A673 (cell line): ENCODE measurements around the gene MICAL3. TPM values are rescaled to one million over a fixed set of nuclear protein-coding genes. Genes with fewer than 3 reads are reported as not detected.

Source experiments
- BruUV-seq: library from RNA; stranded (reverse); fragments of 400-500 nt; replicated peaks from 2 replicates; lab custom pipeline; 2021; lab: Mats Ljungman, UMichigan
- CTCF ChIA-PET: fragments of 300-600 bp; sonication (Branson Sonifier 250); formaldehyde crosslinking; loops from one replicate; lab custom pipeline; 2022; ENCODE audit warnings: antibody characterized with exemption; lab: Charles Lee
- POLR2A ChIA-PET: fragments of 300-600 bp; sonication (Branson Sonifier 250); formaldehyde crosslinking; loops from one replicate; lab custom pipeline; 2022; ENCODE audit warnings: antibody characterized with exemption; ENCODE audit not compliant: low non-redundant PET; lab: Charles Lee
- DNase-seq: peaks from one replicate; pipeline ENCODE4 v3.0.0-alpha.2; 2015; ENCODE audit warnings: low spot score
- H3K27ac ChIP-seq: fragments of 200-600 bp; sonication (generic); 2 replicates; pipeline ENCODE4 v1.5.1; 2016; ENCODE audit warnings: mixed run types, low read depth, mild to moderate bottlenecking, mixed read lengths, antibody characterized with exemption, low read length; ENCODE audit not compliant: poor library complexity, severe bottlenecking
- H3K27me3 ChIP-seq: fragments of 200-600 bp; sonication (generic); replicated peaks from 2 replicates; pipeline ENCODE4 v1.6.1; 2017; ENCODE audit warnings: mixed run types, low read depth, mild to moderate bottlenecking, mixed read lengths, antibody characterized with exemption, low read length; ENCODE audit not compliant: insufficient read depth, poor library complexity
- H3K36me3 ChIP-seq: fragments of 200-600 bp; sonication (generic); 2 replicates; pipeline ENCODE4 v1.6.1; 2016; ENCODE audit warnings: mixed run types, mild to moderate bottlenecking, mixed read lengths, antibody characterized with exemption, low read length; ENCODE audit not compliant: insufficient read depth, poor library complexity, severe bottlenecking
- H3K4me1 ChIP-seq: fragments of 200-600 bp; sonication (generic); 2 replicates; pipeline ENCODE4 v1.6.1; 2017; ENCODE audit warnings: mixed run types, mild to moderate bottlenecking, mixed read lengths, antibody characterized with exemption, low read length; ENCODE audit not compliant: insufficient read depth, poor library complexity, severe bottlenecking
- H3K4me3 ChIP-seq: fragments of 200-600 bp; sonication (generic); 2 replicates; pipeline ENCODE4 v1.5.1; 2016; ENCODE audit warnings: low read depth, mixed run types, mild to moderate bottlenecking, mixed read lengths, low read length; ENCODE audit not compliant: poor library complexity, severe bottlenecking
- H3K9me3 ChIP-seq: fragments of 200-600 bp; sonication (generic); 2 replicates; pipeline ENCODE4 v1.6.1; 2016; ENCODE audit warnings: mixed run types, low read depth, mild to moderate bottlenecking, mixed read lengths, antibody characterized with exemption, low read length; ENCODE audit not compliant: poor library complexity, severe bottlenecking
- CTCF ChIP-seq: fragments of 300-800, 200-600 bp; sonication (generic); conservative IDR thresholded peaks from 2 replicates; pipeline ENCODE4 v1.5.1; 2017; ENCODE audit warnings: low read depth, mild to moderate bottlenecking, antibody characterized with exemption, low read length, moderate library complexity, mixed read lengths
- EZH2 ChIP-seq: fragments of 200-600 bp; sonication (generic); IDR thresholded peaks from 2 replicates; pipeline ENCODE4 v1.6.1; 2017; ENCODE audit warnings: borderline replicate concordance, low read depth, mild to moderate bottlenecking, mixed read lengths, antibody characterized with exemption, low read length; ENCODE audit not compliant: poor library complexity, severe bottlenecking
- intact Hi-C: fragments of 100-400 bp; cut with micrococcal nuclease; formaldehyde crosslinking; loops from one replicate; pipeline ENCODE4 v1.10.0; 2022; ENCODE audit not compliant: unreplicated experiment
- total RNA-seq: library from RNA; stranded (reverse); gene quantifications from 2 replicates; pipeline ENCODE4 v1.2.3, GENCODE V29; 2021

MICAL3 gene
- total RNA-seq, 1 experiment from 2014 or later = 63.6 TPM

- no peak for DNase-seq
- no peaks in the 10 kb centered on the region for H3K27me3 ChIP-seq
- H3K4me3 ChIP-seq = no peak overlapping the region
- intact Hi-C loops = no loop called here
- TF ChIP-seq EZH2 (no peak), CTCF (no peak)
- H3K36me3 ChIP-seq = no peaks in the 10 kb centered on the region
- ChIA-PET CTCF (no interaction called here), POLR2A (no interaction called here)
- no peaks in the 10 kb centered on the region for H3K4me1 ChIP-seq
- no peak overlapping the region for H3K27ac ChIP-seq
- BruUV-seq = no TSS peak
- H3K9me3 ChIP-seq = no peaks in the 10 kb centered on the region
Observed at GRCh38 chr22:17818180-17818579, 206.2 kb downstream of the MICAL3 start.

GRCh38 chr22:17817511-17818065, 206.8 kb downstream of the MICAL3 start:
- H3K4me3 ChIP-seq = no peak overlapping the region
- H3K27ac ChIP-seq = no peak overlapping the region
- H3K36me3 ChIP-seq = no peaks in the 10 kb centered on the region
- TF ChIP-seq EZH2 (no peak), CTCF (no peak)
- no peaks in the 10 kb centered on the region for H3K27me3 ChIP-seq
- no peak for DNase-seq
- intact Hi-C loops = no loop called here
- no TSS peak for BruUV-seq
- CTCF ChIA-PET = no interaction called here
- POLR2A ChIA-PET = no interaction called here
- no peaks in the 10 kb centered on the region for H3K4me1 ChIP-seq
- H3K9me3 ChIP-seq = no peaks in the 10 kb centered on the region

- Histone ChIP-seq H3K4me1 (no peaks in the 10 kb centered on the region), H3K27me3 (no peaks in the 10 kb centered on the region), H3K27ac (no peak overlapping the region), H3K36me3 (no peaks in the 10 kb centered on the region), H3K9me3 (no peaks in the 10 kb centered on the region), H3K4me3 (no peak overlapping the region)
- no peak for DNase-seq
- TF ChIP-seq CTCF (no peak), EZH2 (no peak)
- intact Hi-C loops = no loop called here
- ChIA-PET POLR2A (no interaction called here), CTCF (no interaction called here)
- BruUV-seq = no TSS peak
Observed at GRCh38 chr22:17817079-17817478, 207.3 kb downstream of the MICAL3 start.
